Keratinocyte (primary cell): ENCODE data around the gene ELMO2. TPM values are rescaled to one million over a fixed set of nuclear protein-coding genes. Genes with fewer than 3 reads are reported as not detected.

Experiments used
- DNase-seq: peaks from one replicate; pipeline ENCODE4 v3.0.0-alpha.2; 2011; ENCODE audit warnings: low read depth, missing footprints, low spot score
- FAIRE-seq: peaks from 2 replicates; lab custom pipeline; 2011; peaks lifted over from hg19 to GRCh38; lab: Jason Lieb, UNC
- H2AFZ ChIP-seq: 2 replicates; pipeline ENCODE4 v1.6.0; 2012; ENCODE audit warnings: low read length, control low read depth, inconsistent platforms; ENCODE audit not compliant: control insufficient read depth
- H3K27ac ChIP-seq: 2 replicates; pipeline ENCODE4 v1.5.1; 2011; ENCODE audit warnings: low read length; ENCODE audit not compliant: control insufficient read depth, insufficient read depth
- H3K27me3 ChIP-seq: 3 replicates; pipeline ENCODE4 v1.6.0; 2011; ENCODE audit warnings: low read length; ENCODE audit not compliant: control insufficient read depth, insufficient read depth; ENCODE audit errors: extremely low read depth
- H3K36me3 ChIP-seq, 2 experiments: 2 replicates in 1 of 2; 3 replicates in 1 of 2; pipeline ENCODE4 v1.5.1; 2011; ENCODE audit warnings: low read length in 2 of 2, mild to moderate bottlenecking in 1 of 2; ENCODE audit not compliant: control insufficient read depth in 2 of 2, insufficient read depth in 2 of 2; ENCODE audit errors: extremely low read depth in 1 of 2
- H3K4me1 ChIP-seq: 3 replicates; pipeline ENCODE4 v1.5.1; 2011; ENCODE audit warnings: low read length; ENCODE audit not compliant: control insufficient read depth, insufficient read depth; ENCODE audit errors: extremely low read depth
- H3K4me2 ChIP-seq: 3 replicates; pipeline ENCODE4 v1.6.0; 2011; ENCODE audit warnings: low read depth, low read length; ENCODE audit not compliant: control insufficient read depth, insufficient read depth; ENCODE audit errors: extremely low read depth
- H3K4me3 ChIP-seq, 3 experiments: fragments of 200-600 bp in 1 of 3; sonication (generic) in 1 of 3; 2 replicates in 2 of 3; 3 replicates in 1 of 3; pipeline ENCODE4 v1.5.1; 2011 to 2016; ENCODE audit warnings: low read length in 3 of 3, mild to moderate bottlenecking in 3 of 3, control low read depth in 2 of 3, inconsistent platforms in 1 of 3, low read depth in 1 of 3, mixed read lengths in 1 of 3, mixed run types in 1 of 3, moderate library complexity in 1 of 3; ENCODE audit not compliant: control insufficient read depth in 2 of 3, insufficient read depth in 2 of 3; ENCODE audit errors: extremely low read depth in 1 of 3
- H3K79me2 ChIP-seq: 2 replicates; pipeline ENCODE4 v1.6.0; 2012; ENCODE audit warnings: low read length; ENCODE audit not compliant: control insufficient read depth, insufficient read depth
- H3K9ac ChIP-seq: 3 replicates; pipeline ENCODE4 v1.6.0; 2011; ENCODE audit warnings: low read length; ENCODE audit not compliant: control insufficient read depth, insufficient read depth; ENCODE audit errors: extremely low read depth
- H3K9me1 ChIP-seq: 3 replicates; pipeline ENCODE4 v1.6.0; 2011; ENCODE audit warnings: low read length; ENCODE audit not compliant: control insufficient read depth, insufficient read depth; ENCODE audit errors: extremely low read depth
- H3K9me3 ChIP-seq: 2 replicates; pipeline ENCODE4 v1.5.1; 2012; ENCODE audit warnings: low read depth, low read length; ENCODE audit not compliant: control insufficient read depth
- H4K20me1 ChIP-seq: 3 replicates; pipeline ENCODE4 v1.6.0; 2011; ENCODE audit warnings: low read length; ENCODE audit not compliant: control insufficient read depth, insufficient read depth; ENCODE audit errors: extremely low read depth
- EZH2 ChIP-seq: IDR thresholded peaks from one replicate; pipeline ENCODE4 v1.6.1; 2012; ENCODE audit warnings: inconsistent platforms, mild to moderate bottlenecking, low read length, moderate library complexity
- dilution Hi-C: fragments of 300-500 bp; cut with MboI; formaldehyde crosslinking; loops from one replicate; pipeline ENCODE4 v1.7.0; 2020; ENCODE audit warnings: low sequenced_read_pairs; ENCODE audit not compliant: extremely low pct_ligation_motif_present
- polyA plus RNA-seq, 5 experiments: library from polyadenylated mRNA; depleted of rRNA in 3 of 5; stranded (reverse) in 3 of 5; stranded (forward) in 1 of 5; unstranded in 1 of 5; fragments of >200 nt; gene quantifications; 1 replicate in 1 of 5; 2 replicates in 3 of 5; 3 replicates in 1 of 5; pipeline versions ENCODE4 v1.2.1 to v1.2.3, GENCODE V29; 2011 to 2012; ENCODE audit warnings: missing spikeins in 2 of 5, low read depth in 1 of 5, low replicate concordance in 1 of 5
- TF ChIP-seq, protein P1 (sequence below), 3 experiments: IDR thresholded peaks in 1 of 3; conservative IDR thresholded peaks in 1 of 3; optimal IDR thresholded peaks in 1 of 3; 2 replicates in 2 of 3; 3 replicates in 1 of 3; pipeline versions ENCODE3 to v1.5.1; 2011; ENCODE audit warnings: low read length in 3 of 3, mild to moderate bottlenecking in 3 of 3, moderate library complexity in 2 of 3, control low read depth in 1 of 3, inconsistent platforms in 1 of 3; ENCODE audit not compliant: insufficient read depth in 2 of 3; ENCODE audit errors: extremely low read depth in 1 of 3

Gene ELMO2
- polyA plus RNA-seq, 1 donor (not counting 4 experiments of a cell fraction or from before 2014, with no cell fraction given): 28.5 TPM

DNA sequence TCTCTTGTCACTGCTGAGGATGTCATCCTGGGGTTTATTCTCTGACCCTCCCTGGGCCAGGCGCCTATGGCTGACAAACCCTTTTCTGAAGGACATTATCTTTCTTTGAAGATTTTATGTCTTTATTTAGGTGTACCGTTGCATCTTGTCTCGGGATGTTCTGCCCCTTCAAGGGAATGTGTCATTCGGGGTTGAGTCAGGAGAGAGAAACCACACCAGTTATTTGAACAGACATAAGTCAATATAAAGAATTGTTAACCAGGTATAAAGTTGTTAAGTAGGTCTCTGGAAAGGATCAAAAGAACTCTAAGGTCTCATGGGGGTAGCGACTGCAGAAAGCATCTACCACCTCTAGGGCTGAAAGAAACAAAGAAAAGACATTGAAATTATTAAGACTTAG is 8.2 kb upstream of the ELMO2 start:
- no peak overlapping the region for H3K27ac ChIP-seq
- H3K9ac ChIP-seq: no peak overlapping the region
- no peaks in the 10 kb centered on the region for H3K9me1 ChIP-seq
- H4K20me1 ChIP-seq: no peaks in the 10 kb centered on the region
- no peaks in the 10 kb centered on the region for H3K36me3 ChIP-seq
- no peaks in the 10 kb centered on the region for H3K9me3 ChIP-seq
- dilution Hi-C loops: no loop called here
- no peaks in the 10 kb centered on the region for H3K79me2 ChIP-seq
- H2AFZ ChIP-seq: no peak overlapping the region
- no peak overlapping the region for H3K4me3 ChIP-seq
- TF ChIP-seq, protein P1, sequence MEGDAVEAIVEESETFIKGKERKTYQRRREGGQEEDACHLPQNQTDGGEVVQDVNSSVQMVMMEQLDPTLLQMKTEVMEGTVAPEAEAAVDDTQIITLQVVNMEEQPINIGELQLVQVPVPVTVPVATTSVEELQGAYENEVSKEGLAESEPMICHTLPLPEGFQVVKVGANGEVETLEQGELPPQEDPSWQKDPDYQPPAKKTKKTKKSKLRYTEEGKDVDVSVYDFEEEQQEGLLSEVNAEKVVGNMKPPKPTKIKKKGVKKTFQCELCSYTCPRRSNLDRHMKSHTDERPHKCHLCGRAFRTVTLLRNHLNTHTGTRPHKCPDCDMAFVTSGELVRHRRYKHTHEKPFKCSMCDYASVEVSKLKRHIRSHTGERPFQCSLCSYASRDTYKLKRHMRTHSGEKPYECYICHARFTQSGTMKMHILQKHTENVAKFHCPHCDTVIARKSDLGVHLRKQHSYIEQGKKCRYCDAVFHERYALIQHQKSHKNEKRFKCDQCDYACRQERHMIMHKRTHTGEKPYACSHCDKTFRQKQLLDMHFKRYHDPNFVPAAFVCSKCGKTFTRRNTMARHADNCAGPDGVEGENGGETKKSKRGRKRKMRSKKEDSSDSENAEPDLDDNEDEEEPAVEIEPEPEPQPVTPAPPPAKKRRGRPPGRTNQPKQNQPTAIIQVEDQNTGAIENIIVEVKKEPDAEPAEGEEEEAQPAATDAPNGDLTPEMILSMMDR (optimal IDR thresholded peaks at IDR 0.05 in 1 of 3, IDR thresholded peaks at IDR 0.05 in 1 of 3, conservative IDR thresholded peaks at IDR 0.05 in 1 of 3; ENCODE audit: extremely low read depth in 1 of 3, insufficient read depth in 2 of 3, low read length in 3 of 3): no peak
- no peak for TF ChIP-seq EZH2
- H3K4me1 ChIP-seq: no peaks in the 10 kb centered on the region
- no peak for DNase-seq
- H3K27me3 ChIP-seq: peaks cover 10% of the 10 kb centered on the region
- FAIRE-seq: no peak
- H3K4me2 ChIP-seq: no peak overlapping the region

DNA sequence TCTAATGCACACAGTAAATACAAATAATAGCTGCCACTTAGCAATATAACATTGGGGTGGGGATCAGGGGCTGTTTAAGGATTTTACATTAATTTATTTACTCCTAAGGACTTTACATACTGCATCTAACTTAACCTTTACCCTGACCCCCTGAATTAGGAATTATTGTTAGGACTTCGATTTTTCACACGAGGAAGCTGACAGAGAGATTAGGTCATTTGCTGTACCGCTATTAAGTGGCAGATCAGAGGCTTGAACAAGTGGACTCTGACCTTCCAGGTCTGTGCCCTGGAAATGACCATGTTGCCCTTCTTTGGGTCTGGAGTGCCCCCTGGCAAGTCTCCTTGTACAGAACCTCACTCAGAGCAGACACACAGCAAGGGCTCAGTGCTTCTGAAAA is 5.2 kb upstream of the ELMO2 start:
- dilution Hi-C loops: no loop called here
- no peak for FAIRE-seq

More for the DNA sequence above, 5.2 kb upstream of the ELMO2 start:
- H3K4me2 ChIP-seq: no peak overlapping the region
- H3K4me3 ChIP-seq: no peak overlapping the region
- H3K9ac ChIP-seq: no peak overlapping the region
- H2AFZ ChIP-seq: no peak overlapping the region
- no peak overlapping the region for H3K27ac ChIP-seq
- H4K20me1 ChIP-seq: no peaks in the 10 kb centered on the region
- no peaks in the 10 kb centered on the region for H3K79me2 ChIP-seq
- H3K9me3 ChIP-seq: no peaks in the 10 kb centered on the region
- H3K4me1 ChIP-seq: peaks cover 14% of the 10 kb centered on the region
- no peak for TF ChIP-seq EZH2
- TF ChIP-seq, protein P1 (optimal IDR thresholded peaks at IDR 0.05 in 1 of 3, IDR thresholded peaks at IDR 0.05 in 1 of 3, conservative IDR thresholded peaks at IDR 0.05 in 1 of 3; ENCODE audit: extremely low read depth in 1 of 3, insufficient read depth in 2 of 3, low read length in 3 of 3): no peak
- H3K9me1 ChIP-seq: no peaks in the 10 kb centered on the region
- H3K27me3 ChIP-seq: peaks cover 10% of the 10 kb centered on the region
- no peaks in the 10 kb centered on the region for H3K36me3 ChIP-seq
- no peak for DNase-seq
